Effector CD8-positive, alpha-beta T cell (primary cell): ENCODE measurements around the gene ATP11A.

Experiments used
- DNase-seq: peaks from one replicate; lab custom pipeline; 2025; lab: John Stamatoyannopoulos, UW

ATP11A gene

GRCh38 chr13:112725346-112726015 lies 35.6 kb downstream of the ATP11A start:
- no peak for DNase-seq

DNA sequence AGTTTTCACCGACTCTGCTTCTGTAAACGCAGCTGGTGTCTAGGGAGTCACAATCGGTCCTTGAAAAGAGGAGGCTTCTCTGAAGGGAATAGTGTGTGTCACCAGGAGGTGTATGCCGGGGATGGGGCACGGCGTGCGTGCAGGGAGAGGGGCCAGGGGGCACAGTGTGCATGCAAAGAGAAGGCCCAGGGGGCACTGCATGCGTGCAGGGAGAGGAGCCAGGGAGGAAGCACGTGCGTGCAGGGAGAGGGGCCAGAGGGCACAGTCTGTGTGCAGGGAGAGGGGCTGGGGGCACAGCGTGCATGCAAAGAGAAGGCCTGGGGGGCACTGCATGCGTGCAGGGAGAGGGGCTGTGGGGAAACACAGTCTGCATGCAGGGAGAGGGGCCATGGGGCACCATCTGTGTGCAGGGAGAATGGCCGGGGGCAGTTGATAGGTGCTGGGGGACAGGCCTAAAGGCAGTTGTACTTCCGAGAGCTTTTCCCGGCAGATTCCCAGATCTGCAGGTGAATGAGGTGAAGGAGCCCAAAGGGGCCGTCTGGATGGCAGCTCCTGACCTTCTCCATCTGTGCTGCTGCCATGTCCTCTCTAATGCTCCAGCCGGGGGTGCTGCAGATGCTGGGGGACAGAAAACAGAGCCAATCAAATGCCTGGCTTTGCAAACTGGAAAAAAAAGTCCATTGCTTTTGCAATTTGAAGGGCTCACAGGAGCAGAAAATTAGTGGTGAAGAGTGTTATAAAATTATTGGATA lies 36.4 kb downstream of the ATP11A start:
- no peak for DNase-seq

DNA sequence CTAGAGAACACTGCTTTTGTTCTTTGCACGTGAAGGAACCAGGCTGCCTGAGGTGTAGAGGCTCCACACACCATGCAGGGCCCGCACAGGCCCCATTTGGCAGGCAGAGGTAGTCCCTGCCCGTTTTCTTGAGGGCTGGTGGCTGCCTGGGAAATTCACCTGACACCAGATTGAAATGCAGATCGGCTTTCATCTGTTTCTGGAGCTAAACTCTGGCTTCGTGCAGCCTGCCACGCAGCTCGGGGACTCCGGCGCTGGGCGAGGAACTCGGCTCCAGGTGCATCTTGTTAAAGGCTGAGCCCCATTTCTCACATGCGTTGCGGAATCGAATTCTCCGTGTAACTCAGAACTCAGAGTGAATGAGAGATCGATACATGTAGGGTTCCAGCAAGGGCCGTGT lies 37.7 kb downstream of the ATP11A start:
- no peak for DNase-seq

DNA sequence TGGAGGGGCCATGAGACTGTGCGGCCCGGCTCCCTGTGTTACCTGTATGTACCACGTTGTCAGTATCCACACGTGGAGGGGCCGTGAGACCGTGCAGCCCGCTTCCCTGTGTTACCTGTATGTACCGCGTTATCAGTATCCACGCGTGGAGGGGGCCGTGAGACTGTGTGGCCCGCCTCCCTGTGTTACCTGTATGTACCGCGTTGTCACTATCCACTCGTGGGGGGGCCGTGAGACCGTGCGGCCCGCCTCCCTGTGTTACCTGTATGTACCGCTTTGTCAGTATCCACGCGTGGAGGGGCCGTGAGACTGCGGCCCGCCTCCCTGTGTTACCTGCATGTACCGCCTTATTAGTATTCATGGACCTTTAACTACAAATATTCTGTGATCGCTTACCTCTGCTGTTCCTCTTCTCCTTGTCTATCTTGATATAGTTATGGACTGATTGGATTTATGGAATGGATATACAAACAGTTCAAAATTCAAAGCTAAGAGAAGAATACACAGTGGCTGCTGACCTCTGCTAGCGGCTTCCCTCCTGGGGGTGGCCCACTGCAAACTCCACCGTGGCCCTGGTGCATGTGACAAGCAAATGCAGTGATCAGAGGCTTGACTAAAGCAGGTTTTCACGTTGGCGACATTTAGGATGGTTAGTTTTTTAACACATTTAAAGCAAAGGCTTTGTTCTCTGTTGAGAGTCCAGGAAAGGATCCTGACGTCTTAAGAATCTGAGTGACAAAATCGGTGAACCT lies 38.7 kb downstream of the ATP11A start:
- DNase-seq: no peak

GRCh38 chr13:112729408-112729807 lies 39.6 kb downstream of the ATP11A start:
- DNase-seq: no peak

DNA sequence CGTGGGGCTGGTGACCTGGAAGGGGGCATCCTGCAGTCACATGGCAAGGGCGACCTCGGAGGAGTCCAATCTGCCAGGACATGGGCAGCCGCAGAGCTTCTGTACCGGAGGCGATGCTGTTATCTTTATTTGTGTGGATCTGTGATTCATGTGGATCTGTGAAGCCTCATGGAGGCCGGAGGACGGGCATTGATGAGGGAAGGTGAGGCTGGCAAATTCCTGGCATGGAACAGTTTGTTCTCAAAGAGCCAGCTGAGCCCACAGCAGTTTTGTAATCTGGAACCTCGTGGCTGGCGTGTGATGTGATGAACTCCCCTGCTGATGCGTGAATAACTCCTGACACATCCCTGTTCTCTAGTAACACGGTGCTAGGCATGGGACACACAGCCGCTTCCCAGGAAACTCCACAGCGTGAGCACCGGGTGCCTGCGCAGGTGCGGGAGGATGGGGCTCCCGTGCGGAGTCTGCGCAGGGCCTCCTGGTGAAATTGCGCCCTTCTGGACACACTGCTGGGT lies 40.4 kb downstream of the ATP11A start:
- no peak for DNase-seq

- DNase-seq: no peak
These were observed 42.1 kb downstream of the ATP11A start for GRCh38 chr13:112731667-112732616.

DNA sequence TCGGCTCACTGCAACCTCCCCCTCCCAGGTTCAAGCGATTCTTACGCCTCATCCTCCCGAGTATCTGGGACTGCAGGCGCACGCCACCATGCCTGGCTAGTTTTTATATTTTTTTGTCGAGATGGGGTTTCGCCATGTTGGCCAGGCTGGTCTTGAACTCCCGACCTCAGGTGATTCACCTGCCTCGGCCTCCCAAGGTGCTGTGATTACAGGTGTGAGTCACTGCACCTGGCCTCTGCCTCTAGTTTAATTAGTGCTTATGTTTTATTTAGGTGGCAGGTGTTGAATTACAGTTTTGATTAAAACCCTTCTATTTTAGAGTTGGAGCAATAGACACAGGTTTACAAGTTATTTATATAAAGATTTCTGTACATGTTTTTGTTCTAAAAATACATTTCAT lies 42.8 kb downstream of the ATP11A start:
- DNase-seq: no peak

DNA sequence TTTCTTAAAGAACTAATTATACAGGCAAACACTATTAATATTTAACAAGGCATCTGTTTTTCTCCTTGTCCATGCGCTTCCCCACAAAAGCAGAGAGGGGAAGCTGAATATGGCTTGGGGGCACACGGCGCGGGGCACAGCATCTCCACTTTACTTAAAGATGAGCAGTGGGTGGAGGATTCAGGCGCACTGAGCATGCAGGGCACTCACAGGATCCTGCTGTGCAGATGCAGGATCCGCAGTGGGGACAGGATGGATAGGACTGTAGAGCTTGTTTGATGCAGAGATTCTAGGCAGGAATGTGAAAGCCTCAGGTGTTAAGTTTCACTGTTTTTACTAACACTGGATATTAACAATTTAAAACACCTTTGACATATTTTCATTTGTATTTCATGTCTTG lies 43.3 kb downstream of the ATP11A start:
- no peak for DNase-seq

DNA sequence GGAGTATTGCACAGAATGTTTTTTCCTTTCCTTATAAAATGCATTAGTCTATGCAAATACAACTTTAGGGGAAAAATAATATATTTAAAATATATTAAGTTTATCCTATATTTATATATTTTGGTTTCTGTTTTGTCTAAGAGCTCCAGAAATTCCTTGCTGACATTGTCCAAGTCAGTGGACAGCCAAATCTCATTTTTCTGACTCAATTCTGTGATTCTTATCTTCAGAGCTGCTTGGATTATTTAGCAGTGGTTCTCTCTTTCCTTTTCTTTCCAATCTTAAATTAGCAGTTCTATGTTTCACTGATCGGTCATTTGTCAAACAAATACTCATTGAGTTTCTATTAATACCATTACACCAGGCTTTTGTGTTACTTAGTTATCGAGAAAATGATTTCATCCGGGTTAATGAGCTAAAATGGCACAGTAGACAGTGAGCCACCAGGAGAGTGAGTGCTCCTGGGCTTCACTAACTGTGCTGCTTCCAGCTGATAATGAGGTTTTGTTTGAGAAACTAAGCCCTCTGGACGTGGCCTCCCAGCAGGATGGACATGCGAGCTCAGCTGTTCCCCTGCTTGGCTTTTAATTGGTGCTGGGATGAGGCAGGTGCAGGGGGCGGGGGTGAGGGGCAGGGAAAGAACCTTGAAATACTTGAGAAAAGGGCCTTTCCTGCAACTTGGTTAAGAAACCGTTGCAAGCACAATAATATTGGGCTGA lies 44.0 kb downstream of the ATP11A start:
- DNase-seq: no peak

DNA sequence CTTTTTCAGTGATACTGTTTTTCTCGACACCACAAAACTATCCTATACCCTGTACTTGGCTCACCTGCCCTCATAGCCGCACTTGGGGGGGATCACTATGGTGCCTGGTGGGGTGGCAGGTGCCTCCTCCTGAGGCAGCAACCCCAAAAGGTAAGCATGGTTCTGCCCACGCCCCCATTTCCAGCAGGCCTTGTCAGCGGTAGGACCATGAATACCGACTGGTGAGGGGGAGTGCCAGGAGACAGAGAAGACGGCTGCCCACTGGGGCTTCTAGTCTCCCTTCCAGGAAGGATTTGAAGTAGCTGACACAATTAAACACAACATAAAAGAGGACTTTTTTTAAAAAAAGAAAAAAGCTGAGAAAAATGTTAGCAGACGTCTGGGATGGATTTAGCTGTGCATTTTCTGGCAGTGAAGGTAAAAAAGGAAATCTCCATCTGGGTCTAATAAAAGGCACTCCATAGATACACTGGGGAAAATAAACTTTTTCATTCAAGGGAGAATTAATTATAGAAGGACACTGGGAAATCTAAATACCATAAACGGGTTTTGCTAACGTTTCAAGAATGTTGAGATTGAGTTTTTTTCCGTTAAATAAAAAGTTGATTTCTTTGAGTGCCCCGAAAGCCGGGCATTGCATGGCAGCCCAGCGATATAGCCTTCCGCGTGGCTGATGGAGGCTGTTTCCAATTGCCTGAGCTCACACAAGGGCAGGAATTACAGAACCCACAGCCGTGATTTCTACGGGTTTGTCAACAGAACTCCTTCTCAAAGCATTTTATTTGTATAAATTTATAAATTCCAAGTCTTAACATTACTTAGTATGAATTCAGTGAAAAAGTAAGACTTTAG lies 45.1 kb downstream of the ATP11A start:
- no peak for DNase-seq

DNA sequence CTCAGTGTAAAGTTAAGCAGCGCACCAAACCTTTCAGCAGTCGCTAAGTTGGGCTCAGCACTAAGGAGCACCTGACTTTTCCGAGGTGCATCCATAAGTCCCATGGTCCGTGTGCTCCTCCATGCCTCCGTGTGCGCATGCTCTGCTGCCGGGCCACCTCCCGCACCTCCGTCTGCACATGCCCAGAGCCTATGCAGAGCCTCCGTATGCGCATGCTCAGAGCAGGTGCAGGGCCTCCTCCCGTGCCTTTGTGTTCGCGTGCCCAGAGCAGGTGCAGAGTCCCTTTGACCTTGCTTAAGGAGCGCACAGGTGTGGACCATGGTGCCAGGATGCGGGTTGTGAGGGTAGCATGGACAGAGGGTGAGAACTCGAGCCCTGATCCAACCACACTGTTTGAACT lies 46.0 kb downstream of the ATP11A start:
- no peak for DNase-seq

GRCh38 chr13:112737294-112737693 lies 47.5 kb downstream of the ATP11A start:
- DNase-seq: no peak

GRCh38 chr13:112738606-112739005 lies 48.8 kb downstream of the ATP11A start:
- no peak for DNase-seq

DNA sequence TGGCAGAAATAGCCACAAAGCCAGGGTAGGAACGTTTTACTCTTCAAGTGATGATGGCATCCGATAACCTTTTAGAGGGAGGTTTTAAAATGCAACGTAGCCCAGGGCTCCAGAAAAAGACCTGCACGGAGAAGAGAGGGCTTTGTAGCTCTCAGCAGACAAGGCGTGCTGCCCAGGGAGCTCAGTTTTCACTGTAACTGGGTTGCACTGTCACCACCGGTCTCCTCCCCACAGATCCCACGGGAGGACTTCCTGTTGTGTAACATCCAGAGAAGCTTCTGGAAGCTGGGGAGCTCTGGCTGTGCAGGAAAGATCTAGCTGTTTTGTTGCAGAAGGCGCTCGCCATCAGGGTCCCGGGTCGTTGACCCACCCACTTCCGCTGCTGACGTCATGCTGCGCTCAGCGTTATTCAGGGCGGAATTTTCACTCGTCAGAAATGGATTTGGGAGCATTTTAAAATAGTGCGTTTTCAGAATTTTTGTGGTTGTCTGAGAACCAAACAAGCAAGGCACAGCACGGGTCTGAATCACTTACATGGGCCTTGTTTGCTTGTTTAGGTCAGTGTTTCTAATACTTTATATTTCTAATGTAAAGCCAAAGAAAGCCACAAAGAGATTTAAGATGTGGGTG lies 50.8 kb downstream of the ATP11A start:
- no peak for DNase-seq

DNA sequence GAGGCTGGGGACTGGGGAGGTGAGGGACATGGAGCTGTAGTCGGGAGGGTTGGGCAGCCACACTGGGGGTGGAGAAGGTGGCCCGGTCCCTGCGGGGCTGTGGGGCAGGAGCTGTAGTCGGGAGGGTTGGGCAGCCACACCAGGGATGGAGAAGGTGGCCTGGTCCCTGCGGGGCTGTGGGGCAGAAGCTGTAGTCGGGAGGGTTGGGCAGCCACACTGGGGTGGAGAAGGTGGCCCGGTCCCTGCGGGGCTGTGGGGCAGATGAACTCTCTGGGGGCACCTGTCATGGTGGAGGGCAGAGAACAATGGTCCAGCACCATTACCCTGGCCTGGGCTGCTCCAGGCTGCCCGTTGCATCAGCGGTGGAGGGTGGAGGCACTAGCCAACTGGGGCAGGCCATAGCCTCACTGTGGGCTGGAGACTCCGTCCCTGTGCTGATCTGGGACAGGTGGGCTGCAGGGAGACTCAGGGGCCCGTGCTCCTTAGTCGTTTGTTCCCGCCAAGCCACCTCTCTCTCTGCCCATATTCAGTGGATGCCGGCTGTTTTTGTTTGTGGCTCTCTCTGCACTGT lies 51.4 kb downstream of the ATP11A start:
- DNase-seq: no peak

- DNase-seq: no peak
These were observed 52.2 kb downstream of the ATP11A start for GRCh38 chr13:112741835-112742570.

GRCh38 chr13:112742583-112742982 lies 52.7 kb downstream of the ATP11A start:
- DNase-seq: no peak
